ENCODE data around the gene ZNF385D.

Gene ZNF385D

DNA sequence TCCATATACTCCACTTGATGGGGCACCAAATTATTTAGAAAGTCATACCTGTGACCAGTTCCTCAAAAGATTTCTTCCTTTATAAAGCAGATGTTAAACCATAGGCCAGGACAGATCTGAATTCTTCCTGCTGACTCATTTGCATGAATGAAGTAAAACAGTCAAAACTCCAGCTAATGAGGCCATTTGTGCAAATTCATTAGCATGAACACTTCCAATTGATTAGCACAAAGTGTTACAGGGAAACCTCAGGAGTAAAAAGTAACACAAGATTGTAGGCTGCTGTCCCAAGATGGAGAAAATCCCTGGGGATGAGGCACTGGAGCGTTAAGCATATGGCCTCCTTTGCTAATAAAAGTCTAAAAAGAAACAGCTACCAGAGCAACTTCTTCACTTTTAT lies 149.8 kb downstream of the ZNF385D start:
- no peak for DNase-seq (ENCODE audit: low read depth, low spot score)

DNA sequence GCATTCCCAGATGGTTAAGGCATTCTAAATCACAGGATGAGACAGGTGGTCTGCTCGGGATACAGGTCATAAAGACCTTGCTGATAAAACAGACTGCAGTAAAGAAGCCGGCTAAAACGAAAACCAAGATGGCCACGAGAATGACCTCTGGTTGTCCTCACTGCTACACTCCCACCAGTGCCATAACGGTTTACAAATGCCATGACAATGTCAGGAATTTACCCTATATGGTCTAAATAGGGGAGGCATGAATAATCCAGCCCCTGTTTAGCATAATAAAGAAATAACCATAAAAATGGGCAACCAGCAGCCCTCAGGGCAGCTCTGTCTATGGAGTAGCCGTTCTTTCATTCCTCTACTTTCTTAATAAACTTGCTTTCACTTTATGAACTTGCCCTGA lies 151.1 kb downstream of the ZNF385D start:
- DNase-seq (ENCODE audit: low read depth, low spot score) = peak; percentile 39

DNA sequence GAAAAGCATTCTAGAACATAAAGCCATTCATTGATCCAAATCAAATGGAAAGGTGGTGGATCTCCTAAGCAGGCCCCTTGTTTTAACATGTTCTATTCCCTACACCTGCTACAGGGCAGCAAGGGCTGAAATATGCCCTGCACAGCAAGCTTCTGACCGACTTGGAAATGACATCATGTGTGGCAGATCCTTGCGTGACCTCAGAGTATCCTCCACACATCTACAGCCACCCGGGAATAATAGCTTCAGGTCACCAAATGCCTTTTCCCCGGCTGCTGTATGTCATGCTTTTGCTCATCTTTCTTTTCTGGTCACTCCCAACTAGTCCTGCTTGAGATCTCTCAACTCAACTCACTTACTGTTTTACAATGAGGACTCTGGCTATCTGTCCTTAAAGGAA lies 158.2 kb downstream of the ZNF385D start:
- no peak for DNase-seq (ENCODE audit: low read depth, low spot score)

DNA sequence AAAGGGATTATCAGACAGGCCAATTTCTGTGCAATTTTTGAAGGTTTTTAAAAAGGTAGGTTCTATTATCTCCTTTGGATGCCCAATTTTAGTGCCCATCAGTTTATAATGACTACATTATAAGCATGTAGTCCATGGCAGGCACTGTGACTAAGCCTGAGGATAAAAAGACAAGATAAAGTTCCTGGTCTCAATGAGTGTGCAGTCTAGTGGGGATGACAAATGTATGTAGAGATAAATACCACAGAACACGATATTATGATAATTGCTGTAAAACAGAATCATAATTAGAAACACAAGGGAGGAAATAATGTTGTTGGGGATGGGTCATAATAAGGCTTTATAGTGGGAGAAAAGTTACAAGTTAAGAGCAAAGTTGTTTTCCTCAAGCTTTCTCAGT lies 163.1 kb downstream of the ZNF385D start:
- no peak for DNase-seq (ENCODE audit: low read depth, low spot score)

DNA sequence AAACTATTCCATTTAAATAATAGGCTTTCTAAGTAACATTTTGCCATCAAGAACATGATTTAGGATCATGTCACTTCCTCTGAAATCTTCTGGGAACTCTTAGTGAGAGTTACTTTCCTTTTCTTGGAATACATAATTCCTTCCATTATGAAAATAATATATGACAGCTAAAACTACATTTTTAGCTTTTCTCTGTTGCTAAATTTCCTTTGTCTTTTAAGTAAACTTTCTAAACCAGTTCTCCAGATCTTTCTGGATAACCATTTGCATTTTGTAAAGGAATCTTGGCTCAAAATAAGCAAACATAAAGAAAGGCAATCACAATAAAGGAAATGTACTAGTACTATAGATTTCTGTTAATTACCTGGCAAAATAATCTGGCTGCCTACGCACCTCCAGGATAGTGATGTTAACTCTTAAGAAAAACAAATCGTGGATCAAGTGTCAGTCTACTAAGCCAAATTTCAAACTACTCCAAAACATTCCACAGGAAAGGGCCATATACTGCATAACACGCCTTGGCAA lies 165.7 kb downstream of the ZNF385D start:
- no peak for DNase-seq (ENCODE audit: low read depth, low spot score)

DNA sequence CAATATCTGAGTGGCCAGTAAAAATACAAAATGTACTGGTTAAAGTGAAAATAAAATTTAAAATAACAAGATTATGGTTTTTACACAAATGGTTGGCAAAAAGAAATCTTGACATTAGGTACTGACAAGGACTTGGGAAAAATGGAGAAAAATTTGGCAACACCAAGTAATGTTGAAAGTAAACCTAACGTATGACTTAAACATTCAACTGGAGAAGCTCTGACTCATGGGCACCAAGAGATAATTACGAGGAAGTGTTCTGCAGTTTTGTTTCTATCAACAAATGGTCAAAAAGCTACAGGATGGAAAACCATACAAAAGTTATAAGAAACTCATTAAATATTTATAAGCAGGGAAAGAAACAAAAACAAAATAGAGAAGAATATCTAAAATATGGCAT lies 177.7 kb downstream of the ZNF385D start:
- DNase-seq (ENCODE audit: low read depth, low spot score) = no peak

DNA sequence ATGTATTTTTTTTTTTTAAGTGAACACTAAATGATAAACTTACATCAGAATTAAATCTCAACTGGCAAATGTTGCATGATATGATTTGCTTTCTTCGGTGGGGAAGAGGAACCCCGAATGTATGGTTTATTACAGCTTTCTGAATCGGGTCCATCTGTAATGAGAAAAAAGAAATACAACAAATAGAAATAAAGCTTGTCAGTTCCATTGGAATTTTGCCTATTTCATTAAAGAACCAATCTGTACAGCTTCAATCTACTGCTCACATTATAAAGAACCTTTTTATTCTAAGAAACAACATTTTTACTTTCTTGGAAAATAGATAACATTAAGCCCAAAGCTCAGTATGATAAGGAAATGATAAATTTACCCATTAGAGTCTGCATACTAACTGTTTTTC lies 186.5 kb downstream of the ZNF385D start:
- no peak for DNase-seq (ENCODE audit: low read depth, low spot score)

DNA sequence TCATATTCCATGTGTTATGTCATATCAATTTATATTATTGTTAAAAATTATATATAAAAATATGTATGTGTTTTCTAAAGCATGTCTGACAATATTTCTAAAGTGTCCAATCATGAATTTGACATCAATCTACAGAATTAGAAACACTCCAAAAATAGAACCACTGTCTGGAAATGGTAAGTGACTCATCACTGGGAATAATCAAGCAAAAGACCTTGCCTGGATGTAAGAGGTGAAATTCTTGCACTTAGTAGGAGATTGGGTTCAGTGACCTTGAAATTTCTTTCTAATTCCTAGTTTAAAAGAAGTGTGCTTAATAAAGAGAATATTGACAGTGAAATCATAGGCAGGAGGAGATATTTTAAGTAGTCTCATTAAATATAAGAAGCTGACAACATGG lies 188.8 kb downstream of the ZNF385D start:
- peak; percentile 12 for DNase-seq (ENCODE audit: low read depth, low spot score)

DNA sequence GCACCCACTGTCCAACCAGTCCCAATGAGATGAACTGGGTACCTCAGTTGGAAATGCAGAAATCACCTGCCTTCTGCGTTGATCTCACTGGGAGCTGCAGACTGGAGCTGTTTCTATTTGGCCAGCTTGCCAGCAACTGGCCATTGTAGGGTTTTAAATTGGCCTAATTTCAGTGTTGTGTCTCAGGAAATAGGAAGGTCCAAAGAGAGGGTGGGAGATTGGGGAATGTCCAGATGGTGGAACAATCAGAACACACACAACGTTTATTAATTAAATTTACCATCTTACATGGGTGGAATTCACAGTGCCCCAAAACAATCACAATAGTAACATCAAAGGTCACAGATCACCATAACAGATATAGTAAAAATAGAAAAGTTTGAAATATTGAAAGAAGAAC lies 189.5 kb downstream of the ZNF385D start:
- DNase-seq (ENCODE audit: low read depth, low spot score) = no peak

DNA sequence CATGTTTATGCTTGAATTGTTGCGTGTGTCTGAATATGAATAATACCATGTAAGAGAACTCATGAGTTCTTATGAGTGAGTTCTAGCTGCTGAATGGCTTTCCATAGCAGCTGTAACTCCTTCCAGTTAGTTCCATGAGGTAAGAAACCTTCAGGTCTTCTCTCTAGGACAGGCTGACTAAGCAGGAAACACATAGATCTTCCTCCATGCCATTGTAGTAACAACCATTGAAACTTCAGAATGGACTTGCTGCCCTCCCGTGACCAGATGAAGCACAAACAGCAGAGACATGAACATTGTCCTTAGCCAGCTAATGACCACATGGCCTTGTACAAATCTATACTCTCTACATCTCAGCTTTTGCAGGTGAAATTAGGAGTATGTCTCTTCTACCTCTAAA lies 200.0 kb downstream of the ZNF385D start:
- peak; percentile 10 for DNase-seq (ENCODE audit: low read depth, low spot score)

DNA sequence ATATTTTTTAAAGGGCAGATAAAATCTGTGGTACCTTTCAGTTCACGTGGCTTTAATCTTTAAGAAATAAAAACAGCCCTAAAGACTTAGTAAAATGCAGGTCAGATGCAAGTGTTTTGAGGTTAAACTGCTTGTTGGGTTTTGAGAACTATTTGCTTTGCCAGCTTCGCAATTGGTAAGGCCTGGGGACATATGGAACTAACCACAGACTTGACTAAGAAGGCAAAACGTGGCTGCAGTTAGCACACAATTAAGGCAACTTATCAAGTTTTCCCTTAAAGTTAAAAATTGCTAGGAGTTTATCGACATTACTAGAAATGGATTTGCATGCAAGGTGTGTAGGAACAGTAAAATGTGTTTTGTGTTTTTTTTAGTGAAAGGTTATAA lies 206.9 kb downstream of the ZNF385D start:
- no peak for DNase-seq (ENCODE audit: low read depth, low spot score)

DNA sequence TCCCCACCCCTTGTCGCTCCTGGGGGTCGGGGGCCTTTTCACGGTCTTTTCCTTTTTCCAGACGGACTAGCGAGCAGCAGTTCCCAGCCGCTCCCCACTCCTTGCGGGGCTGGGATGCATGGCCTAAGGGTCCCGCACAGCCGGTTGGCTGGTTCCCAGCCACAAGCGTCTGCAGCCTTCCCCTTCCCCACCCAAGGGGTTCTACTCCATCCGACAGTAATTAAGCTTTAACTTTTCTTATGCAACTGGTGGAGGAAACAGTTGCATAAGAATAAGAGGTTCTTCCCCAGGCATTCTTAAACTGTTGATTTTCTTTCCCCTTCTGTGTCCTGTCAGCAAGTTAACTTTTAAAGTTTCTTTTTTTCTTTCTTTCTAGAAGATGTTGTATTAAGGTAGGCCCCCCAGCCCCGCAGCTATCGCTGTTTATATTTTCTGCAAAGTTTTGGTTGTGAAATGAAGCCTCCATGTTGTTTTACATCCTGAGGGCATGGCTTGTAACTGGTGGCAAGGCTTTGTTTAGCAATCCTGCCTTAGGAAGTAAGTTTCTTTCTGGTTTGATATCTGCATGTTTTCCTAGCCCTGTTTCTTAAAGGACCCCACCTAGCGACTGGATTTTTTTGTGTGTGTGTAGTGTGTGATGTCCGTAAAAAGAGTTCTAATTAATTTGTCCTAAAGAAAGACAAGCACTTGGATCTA lies 207.5 kb downstream of the ZNF385D start:
- DNase-seq (ENCODE audit: low read depth, low spot score) = no peak

DNA sequence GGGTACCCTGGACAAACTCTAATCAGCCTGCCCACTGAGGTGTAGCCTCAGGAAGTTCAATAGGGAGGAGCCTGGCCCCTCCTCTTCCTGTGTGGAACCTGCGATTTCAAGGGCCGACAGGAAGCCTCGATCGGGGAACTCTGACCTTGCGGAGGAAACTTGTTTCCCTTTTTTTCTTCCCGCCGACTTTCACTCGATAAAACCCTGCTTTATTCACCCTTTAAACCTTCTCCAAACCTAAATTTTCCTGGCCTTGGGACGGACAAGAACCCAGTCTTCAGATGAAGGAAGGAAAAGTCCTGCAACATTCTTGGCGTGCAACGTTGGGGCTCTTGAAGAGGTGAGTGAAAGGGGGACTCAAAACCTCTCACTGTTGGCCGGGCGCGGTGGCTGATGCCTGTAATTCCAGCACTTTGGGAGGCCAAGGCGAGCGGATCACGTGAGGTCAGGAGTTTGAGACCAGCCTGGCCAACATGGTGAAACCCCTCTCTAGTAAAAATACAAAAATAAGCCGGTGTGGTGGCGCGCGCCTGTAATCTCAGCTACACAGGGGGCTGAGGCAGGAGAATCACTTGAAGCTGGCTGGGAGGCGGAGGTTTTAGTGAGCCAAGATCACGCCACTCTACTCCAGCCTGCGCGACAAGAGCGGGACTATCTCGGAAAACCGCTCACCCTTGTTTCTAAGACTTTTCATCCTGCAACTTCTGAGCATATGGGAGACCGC lies 208.2 kb downstream of the ZNF385D start:
- no peak for DNase-seq (ENCODE audit: low read depth, low spot score)

DNA sequence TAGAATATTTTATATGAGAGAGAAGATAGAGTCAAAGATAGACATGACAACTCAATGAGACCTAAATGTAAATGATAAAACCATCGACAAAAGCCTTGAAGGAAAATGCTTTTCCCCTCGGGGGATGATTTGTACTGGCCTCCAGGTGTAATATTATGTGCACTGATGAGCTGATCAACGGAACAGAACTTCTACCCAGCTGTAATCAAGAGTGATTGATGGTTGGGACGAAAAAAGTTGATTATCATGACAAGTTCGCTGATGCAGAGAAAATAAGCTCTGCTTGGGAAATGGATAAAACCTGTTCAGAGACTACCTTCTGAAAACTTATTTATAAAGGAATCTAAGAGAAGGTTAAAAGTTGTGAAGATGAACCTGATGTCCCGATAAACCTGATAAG lies 210.7 kb downstream of the ZNF385D start:
- no peak for DNase-seq (ENCODE audit: low read depth, low spot score)

DNA sequence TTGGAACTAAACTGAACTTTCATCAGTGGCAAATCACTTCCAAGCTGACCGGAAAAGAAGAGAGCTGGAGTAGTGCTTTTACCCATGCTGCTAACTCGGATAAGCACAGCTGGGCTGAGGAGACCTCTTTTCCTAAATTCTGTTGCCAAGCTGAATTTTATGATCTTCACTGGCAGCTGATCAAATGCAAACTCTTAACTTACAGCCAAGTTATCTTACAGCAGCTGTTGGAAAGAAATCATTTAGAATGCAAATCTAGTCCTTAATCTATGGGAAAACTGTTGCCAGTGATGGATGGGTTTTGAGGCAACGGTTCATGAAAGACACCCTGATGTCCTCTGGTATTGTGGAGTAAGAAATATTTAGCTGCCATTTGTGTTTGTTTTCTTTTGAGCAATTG lies 216.5 kb downstream of the ZNF385D start:
- no peak for DNase-seq (ENCODE audit: low read depth, low spot score)

DNA sequence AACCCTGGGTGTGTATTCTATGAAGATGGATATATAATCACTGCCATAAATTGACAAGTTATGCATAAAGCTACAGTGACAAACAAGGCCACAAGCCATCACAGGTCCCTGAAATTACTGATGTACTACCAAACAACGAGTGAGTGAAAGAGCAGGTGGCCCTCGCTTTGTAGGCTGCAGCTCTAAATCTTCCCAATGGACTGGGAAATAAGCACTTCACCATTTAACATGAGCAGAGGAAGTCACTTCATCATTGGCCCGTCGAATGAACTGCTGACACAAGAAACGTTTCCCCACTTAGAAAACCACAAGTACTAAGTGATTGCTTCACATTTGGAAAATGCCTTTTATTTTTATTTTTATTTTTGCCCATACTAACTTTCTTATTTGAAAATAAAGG lies 218.0 kb downstream of the ZNF385D start:
- DNase-seq (ENCODE audit: low read depth, low spot score) = no peak

DNA sequence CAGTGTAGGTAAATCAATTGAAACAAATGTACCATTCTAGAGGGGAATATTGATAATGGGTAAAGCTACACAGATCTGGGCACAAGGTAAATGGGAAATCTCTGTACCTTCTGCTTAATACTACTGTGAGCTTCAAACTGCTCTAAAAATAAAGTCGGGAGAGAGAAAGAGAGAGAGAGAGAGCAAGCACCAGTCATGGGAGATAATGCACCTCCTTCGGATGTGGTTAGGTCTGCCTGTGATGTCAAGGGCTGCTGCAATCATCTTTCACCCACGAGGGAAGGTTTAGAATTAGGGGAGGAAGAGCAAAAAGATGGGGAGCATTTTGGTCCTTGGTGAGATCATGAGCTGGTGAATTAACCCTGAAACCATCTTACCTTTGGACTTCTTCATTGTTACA lies 219.1 kb downstream of the ZNF385D start:
- no peak for DNase-seq (ENCODE audit: low read depth, low spot score)

DNA sequence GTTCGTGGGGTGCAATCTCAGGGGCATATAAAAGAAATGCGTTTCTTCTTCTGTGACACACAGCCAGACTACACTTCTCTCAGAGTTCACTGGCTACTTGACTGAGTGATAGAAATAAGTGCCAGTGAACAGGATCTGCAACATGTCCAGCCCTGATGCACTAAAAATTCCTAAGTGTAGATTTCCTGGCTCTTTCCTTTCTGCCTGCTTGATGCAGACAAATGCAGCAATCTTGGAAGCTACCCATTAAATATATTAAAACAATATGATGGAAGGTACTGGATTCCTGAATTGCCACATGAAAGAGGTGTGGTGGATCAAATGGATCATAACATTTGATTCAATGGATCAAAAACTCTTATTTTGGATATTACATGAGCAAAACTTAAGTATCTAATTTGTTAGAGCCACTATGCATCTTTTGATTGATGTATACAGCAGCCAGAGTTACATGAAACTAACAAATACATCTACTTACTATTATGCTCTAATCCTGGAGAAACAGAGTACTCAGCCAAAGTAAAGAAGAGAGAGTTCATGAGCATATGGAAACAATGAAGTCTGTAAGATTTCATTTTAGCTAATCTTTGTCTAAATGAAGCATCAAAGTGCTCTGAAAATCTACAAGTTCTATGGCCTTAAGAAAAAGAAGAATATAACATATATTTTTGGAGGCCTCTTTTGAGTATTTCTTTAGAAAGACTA lies 222.6 kb downstream of the ZNF385D start:
- no peak for DNase-seq (ENCODE audit: low read depth, low spot score)

DNA sequence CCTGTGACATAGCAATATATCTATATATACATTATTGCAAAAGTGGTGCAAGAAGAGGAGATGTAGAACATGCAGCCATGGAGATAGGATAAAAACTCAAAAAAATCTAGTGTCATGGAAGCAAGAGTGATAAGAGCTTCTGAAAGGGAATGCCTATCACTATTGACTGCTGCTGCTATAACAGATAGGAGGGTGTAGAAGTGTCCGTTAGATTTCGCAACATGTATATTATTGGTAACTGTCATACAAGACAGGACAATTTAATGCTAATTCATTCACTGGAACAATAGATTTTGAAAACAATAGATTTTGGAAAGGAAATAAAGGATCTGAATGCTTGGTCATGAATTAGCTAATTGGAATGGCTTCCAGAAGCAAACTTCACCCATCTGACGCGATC lies 224.5 kb downstream of the ZNF385D start:
- no peak for DNase-seq (ENCODE audit: low read depth, low spot score)

DNA sequence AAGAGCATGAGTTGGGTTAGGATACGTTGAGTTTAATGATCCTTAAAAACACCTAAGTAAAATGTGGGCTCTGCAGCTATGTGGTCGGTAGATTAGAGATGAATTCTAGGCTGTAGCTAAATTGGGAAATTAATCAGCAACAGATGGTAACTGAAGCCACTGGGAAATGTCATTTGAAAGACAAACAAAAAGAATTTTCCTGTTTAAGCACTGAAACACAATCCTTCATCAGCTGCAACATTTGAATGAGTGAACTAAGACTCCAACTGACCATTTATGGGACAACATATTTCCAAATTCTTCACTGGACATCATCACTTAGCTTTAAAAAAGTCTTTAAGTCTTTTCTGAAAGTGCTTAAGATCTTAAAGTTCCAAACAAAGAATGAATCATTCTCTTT lies 226.9 kb downstream of the ZNF385D start:
- no peak for DNase-seq (ENCODE audit: low read depth, low spot score)

DNA sequence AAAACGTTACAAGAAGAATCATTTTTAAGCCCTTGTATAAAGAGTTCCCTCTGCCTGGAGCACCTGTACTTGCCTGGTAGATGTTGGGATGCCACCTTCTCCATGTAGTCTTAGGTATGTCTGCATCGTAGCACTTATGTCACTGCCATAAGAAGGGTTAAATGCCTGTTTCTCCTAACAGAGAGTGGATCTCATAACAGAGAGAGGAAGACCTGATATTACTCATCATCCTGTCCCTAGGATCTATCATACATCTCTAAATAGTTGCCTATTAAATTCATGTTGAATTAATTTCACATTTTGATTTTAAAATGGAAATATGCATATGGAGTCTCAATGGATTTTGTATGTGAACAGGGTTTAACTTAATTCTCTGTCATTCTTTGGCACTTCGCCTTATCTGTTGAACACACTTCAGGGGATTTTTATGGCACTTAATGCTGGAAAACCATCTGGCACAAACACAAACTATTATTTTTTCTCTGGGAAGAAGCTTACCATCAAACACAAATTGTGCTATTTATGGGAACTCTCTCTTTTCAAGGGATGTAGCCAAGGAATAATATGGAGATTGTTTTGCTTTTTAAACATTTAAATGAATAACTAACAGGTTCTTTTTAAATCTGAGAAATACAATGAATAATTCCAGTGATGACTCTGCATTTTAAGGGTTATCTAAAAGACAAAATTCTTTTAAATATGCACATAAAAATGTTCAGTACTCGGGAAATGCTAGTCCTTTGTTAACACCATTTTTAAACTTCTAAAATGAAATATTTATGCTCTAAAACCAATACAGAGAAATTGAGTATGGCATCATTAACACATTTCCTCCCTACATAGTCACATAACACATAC lies 230.7 kb downstream of the ZNF385D start:
- DNase-seq (ENCODE audit: low read depth, low spot score) = no peak

DNA sequence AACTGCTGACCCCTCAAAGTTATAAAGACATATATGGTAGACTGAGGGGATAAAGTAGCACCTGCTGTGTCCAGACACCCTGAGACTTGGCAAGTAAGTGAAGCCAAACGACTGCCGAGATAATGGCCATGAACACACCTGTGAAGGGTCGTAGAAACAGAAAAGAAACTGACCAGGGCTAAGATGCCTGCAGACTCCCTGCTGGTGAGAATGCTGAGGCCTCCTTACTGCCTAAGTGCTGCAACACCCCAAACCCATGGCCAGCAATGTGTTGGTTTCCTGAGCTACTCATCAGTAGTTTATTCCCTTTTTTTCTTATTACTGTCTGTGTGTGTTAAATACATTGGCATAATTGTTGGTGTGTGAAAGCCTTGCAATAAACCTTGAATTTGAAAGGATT lies 233.8 kb downstream of the ZNF385D start:
- no peak for DNase-seq (ENCODE audit: low read depth, low spot score)
